Naive thymus-derived CD4-positive, alpha-beta T cell (primary cell): ENCODE data around the gene PI4KA. TPM values are rescaled to one million over a fixed set of nuclear protein-coding genes. Genes with fewer than 3 reads are reported as not detected.
A peak's percentile ranks its signal among the peaks of the same experiment; 100 is the strongest.

ENCODE experiments used
- ATAC-seq: fragments of 150-1000 bp; cut with Tn5 transposase; 2 replicates; pipeline ENCODE4 v1.10.0; 2021; ENCODE audit warnings: mild to moderate bottlenecking, moderate library complexity
- CTCF ChIA-PET: fragments of 350-600 bp; sonication (Branson Sonifier 250); formaldehyde crosslinking; loops from one replicate; lab custom pipeline; 2021; ENCODE audit warnings: antibody characterized with exemption; lab: Charles Lee
- POLR2A ChIA-PET: fragments of 350-600 bp; sonication (Branson Sonifier 250); formaldehyde crosslinking; loops from one replicate; lab custom pipeline; 2021; ENCODE audit warnings: antibody characterized with exemption, inconsistent platforms; lab: Charles Lee
- DNase-seq, 9 donors: peaks; one replicate each; pipeline versions ENCODE4 v3.0.0 to v3.0.0-alpha.2; 2020 to 2022; ENCODE audit warnings: mixed read lengths in 1 of 9
- H3K27ac ChIP-seq: one replicate; pipeline ENCODE4 v1.7.0; 2013; ENCODE audit warnings: mild to moderate bottlenecking, low read depth, low read length, moderate library complexity
- H3K27me3 ChIP-seq, 2 donors: one replicate each; pipeline ENCODE4 v1.7.0; 2013; ENCODE audit warnings: low read length in 2 of 2, mild to moderate bottlenecking in 2 of 2, moderate library complexity in 2 of 2; ENCODE audit not compliant: control insufficient read depth in 2 of 2, insufficient read depth in 2 of 2
- H3K36me3 ChIP-seq, 3 experiments: 1 replicate in 2 of 3; 2 replicates in 1 of 3; pipeline ENCODE4 v1.7.0; 2013; ENCODE audit warnings: low read length in 3 of 3, mild to moderate bottlenecking in 3 of 3, moderate library complexity in 1 of 3; ENCODE audit not compliant: insufficient read depth in 3 of 3, control insufficient read depth in 2 of 3
- H3K4me1 ChIP-seq, 2 donors: one replicate each; pipeline ENCODE4 v1.7.0; 2013; ENCODE audit warnings: low read length in 2 of 2, mild to moderate bottlenecking in 2 of 2, moderate library complexity in 1 of 2; ENCODE audit not compliant: control insufficient read depth in 2 of 2, insufficient read depth in 2 of 2
- H3K4me3 ChIP-seq: 2 replicates; pipeline ENCODE4 v1.7.0; 2013; ENCODE audit warnings: mild to moderate bottlenecking, low read length
- H3K9me3 ChIP-seq, 3 experiments: 1 replicate in 2 of 3; 2 replicates in 1 of 3; pipeline ENCODE4 v1.7.0; 2013; ENCODE audit warnings: low read length in 3 of 3; ENCODE audit not compliant: control insufficient read depth in 2 of 3
- H3K27ac Mint-ChIP-seq, 9 donors: one replicate each; pipeline ENCODE4 v1.8.0; 2020 to 2022; ENCODE audit warnings: mixed read lengths in 9 of 9, mild to moderate bottlenecking in 8 of 9, moderate library complexity in 5 of 9, inconsistent platforms in 2 of 9
- H3K27me3 Mint-ChIP-seq, 5 donors: one replicate each; pipeline ENCODE4 v1.8.0; 2021 to 2022; ENCODE audit warnings: mixed read lengths in 5 of 5, mild to moderate bottlenecking in 1 of 5
- H3K36me3 Mint-ChIP-seq, 5 donors: one replicate each; pipeline ENCODE4 v1.8.0; 2020 to 2022; ENCODE audit warnings: mixed read lengths in 5 of 5, mild to moderate bottlenecking in 3 of 5, inconsistent platforms in 1 of 5
- H3K4me1 Mint-ChIP-seq, 7 donors: one replicate each; pipeline ENCODE4 v1.8.0; 2020 to 2022; ENCODE audit warnings: mixed read lengths in 7 of 7, mild to moderate bottlenecking in 3 of 7, inconsistent platforms in 1 of 7
- H3K4me3 Mint-ChIP-seq, 10 donors: one replicate each; pipeline ENCODE4 v1.8.0; 2020 to 2022; ENCODE audit warnings: mild to moderate bottlenecking in 10 of 10, mixed read lengths in 10 of 10, moderate library complexity in 6 of 10, inconsistent platforms in 2 of 10
- H3K9me3 Mint-ChIP-seq, 11 donors: one replicate each; pipeline ENCODE4 v1.8.0; 2020 to 2022; ENCODE audit warnings: mixed read lengths in 11 of 11, mild to moderate bottlenecking in 4 of 11, inconsistent platforms in 1 of 11, moderate library complexity in 1 of 11
- intact Hi-C, 2 donors: fragments of 100-400 bp; cut with micrococcal nuclease; formaldehyde crosslinking; loops; one replicate each; pipeline ENCODE4 v1.15.1; 2023
- polyA plus RNA-seq, 2 donors: library from polyadenylated mRNA; unstranded; fragments of 300-500 nt; fragmentation: Illumina TruSeq; gene quantifications; one replicate each; pipeline ENCODE4 v1.2.3, GENCODE V29; 2021
- total RNA-seq, 6 experiments: library from RNA in 5 of 6; stranded (reverse) in 5 of 6; gene quantifications; 1 replicate in 5 of 6; 2 replicates in 1 of 6; pipeline ENCODE4 v1.2.3 and lab custom pipeline; 2021 to 2026

Gene PI4KA
- total and polyA plus RNA-seq, 7 experiments from 2014 or later: 40.1 to 181 (median 156) TPM

DNA sequence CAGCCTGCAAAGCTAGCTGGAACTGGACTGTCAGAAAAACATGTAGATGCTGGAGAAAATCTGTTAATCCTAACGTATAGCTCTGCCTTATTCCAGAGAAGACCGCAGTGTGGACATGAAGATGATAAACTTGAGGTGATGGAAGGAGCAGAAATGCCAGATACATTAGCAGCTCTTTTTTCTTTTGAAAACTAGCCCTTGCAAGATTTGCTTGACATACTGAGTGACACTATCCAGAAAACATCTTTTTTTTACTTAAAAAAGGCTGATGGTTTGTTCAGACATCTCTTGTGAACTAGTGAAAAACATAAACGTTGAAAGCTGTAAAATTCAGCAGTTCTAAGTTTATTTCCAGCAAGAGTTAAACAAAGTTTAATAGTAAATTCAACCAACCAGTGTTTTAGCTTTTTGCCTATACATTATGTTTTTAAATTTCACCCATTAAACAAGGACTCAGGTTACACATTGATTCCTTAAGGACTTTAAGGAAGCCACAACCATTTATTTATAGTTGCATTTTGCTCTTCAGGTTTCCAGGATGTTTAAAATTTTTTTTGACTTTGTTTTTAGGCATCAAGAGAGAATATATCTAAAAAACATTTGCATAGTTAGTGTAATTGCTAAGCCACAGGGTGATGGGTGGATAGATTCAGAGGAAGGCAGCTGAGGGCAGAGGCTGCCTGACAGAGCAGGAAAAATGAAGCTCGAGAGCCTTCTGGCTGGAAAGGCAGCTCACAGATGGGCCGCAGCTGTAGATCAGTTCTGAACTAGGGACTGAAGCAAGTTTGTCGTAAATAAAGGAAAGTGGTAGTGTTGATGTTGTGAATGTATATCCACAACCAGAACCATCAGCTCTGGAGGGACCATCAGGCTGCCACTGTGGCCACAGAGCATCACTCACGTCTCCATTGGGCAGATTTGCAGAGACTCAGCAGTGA lies 9.7 kb upstream of the PI4KA start:
- DNase-seq (no peak), ATAC-seq (no peak)
- no peaks in the 10 kb centered on the region for H3K27me3 Mint-ChIP-seq
- H3K9me3 Mint-ChIP-seq: no peaks in the 10 kb centered on the region
- no peaks in the 10 kb centered on the region for H3K4me1 ChIP-seq
- H3K27ac ChIP-seq: no peak overlapping the region
- ChIA-PET POLR2A (no interaction called here), CTCF (interaction anchor here (1.0 kb wide), 1 partner anchor 84 kb away, joined by 3 read pairs; no protein-coding TSS in a partner anchor)
- H3K36me3 ChIP-seq: peaks cover 0 to 24% (median 7%) of the 10 kb centered on the region in 3 experiments
- H3K9me3 ChIP-seq: no peaks in the 10 kb centered on the region
- no peak overlapping the region for H3K4me3 ChIP-seq
- intact Hi-C loops: no loop called here
- H3K36me3 Mint-ChIP-seq: peaks cover 4 to 30% (median 15%) of the 10 kb centered on the region in 5 donors
- no peak overlapping the region for H3K4me3 Mint-ChIP-seq
- peak overlapping the region in 6 of 9 donors; percentile 8 to 63 (median 28) for H3K27ac Mint-ChIP-seq
- peaks cover 7 to 32% (median 31%) of the 10 kb centered on the region in 7 donors for H3K4me1 Mint-ChIP-seq
- no peaks in the 10 kb centered on the region for H3K27me3 ChIP-seq

DNA sequence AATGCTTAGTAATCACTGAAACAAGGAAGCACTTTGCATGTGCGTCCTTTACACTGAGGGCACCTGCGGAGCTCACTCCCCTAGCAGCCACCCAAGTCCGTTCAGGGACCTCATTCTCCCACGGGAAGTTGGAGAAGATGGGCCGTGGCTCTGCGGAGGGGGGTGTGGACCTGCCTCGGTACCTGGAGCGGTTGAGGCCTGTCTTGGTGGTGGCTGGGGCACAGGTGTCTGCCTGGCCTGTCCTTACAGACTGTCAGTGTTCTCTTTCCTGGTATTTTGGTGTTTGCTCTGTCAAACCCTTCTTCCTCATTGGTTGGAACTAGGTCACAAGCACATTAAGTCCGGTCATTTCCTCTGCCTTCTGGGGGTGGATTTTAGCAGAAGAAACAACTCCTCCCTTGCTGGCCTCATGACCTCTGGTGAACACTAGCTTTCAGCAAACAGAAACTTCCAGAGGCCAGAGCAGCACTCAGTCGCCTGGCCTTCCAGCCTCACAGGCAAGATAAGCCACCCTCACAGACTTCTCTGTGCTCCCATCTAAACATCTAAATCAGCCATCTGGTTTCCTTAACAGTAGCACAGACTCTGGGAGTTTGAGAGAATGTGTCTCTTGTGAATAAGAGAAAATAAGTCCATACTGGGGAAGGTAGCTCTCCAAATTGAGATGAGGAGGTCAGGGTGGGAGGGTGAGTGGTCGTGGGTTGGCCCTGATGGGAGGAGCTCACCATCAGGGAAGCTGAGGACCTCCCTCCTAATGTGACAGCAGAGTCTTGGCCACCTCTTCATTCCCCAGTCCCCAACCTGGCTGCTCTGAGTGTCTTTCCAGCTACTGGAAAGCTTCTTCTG lies 8.8 kb upstream of the PI4KA start:
- Mint-ChIP-seq H3K27ac (peak overlapping the region in 4 of 9 donors; percentile 45 to 79 (median 62)), H3K27me3 (no peaks in the 10 kb centered on the region), H3K36me3 (peaks cover 4 to 27% (median 14%) of the 10 kb centered on the region in 5 donors), H3K4me1 (peaks cover 10 to 41% (median 35%) of the 10 kb centered on the region in 7 donors), H3K4me3 (peak overlapping the region in 1 of 10 donors; percentile 30), H3K9me3 (no peaks in the 10 kb centered on the region)
- Histone ChIP-seq H3K27me3 (no peaks in the 10 kb centered on the region), H3K27ac (no peak overlapping the region), H3K4me3 (no peak overlapping the region), H3K4me1 (no peaks in the 10 kb centered on the region), H3K9me3 (no peaks in the 10 kb centered on the region), H3K36me3 (peaks cover 0 to 26% (median 7%) of the 10 kb centered on the region in 3 experiments)
- DNase-seq: no peak
- POLR2A ChIA-PET: no interaction called here
- CTCF ChIA-PET: interaction anchor here (1.0 kb wide), 1 partner anchor 84 kb away, joined by 3 read pairs; no protein-coding TSS in a partner anchor
- intact Hi-C loops: no loop called here
- peak; percentile 91 for ATAC-seq

- Mint-ChIP-seq H3K27ac (peak overlapping the region in 4 of 9 donors; percentile 36 to 73 (median 49)), H3K36me3 (peaks cover 4 to 27% (median 19%) of the 10 kb centered on the region in 5 donors), H3K27me3 (no peaks in the 10 kb centered on the region), H3K4me1 (peaks cover 14 to 47% (median 39%) of the 10 kb centered on the region in 7 donors), H3K4me3 (peak overlapping the region in 1 of 10 donors; percentile 40), H3K9me3 (no peaks in the 10 kb centered on the region)
- POLR2A ChIA-PET: no interaction called here
- Histone ChIP-seq H3K27me3 (no peaks in the 10 kb centered on the region), H3K36me3 (peaks cover 0 to 26% (median 7%) of the 10 kb centered on the region in 3 experiments), H3K9me3 (no peaks in the 10 kb centered on the region), H3K4me3 (no peak overlapping the region), H3K27ac (no peak overlapping the region), H3K4me1 (no peaks in the 10 kb centered on the region)
- CTCF ChIA-PET: no interaction called here
- intact Hi-C loops: no loop called here
- no peak for DNase-seq
- ATAC-seq: no peak
These were observed 8.1 kb upstream of the PI4KA start for GRCh38 chr22:20866736-20867135.

- H3K27ac Mint-ChIP-seq: peak overlapping the region in 2 of 9 donors; percentile 26 to 52
- no peak overlapping the region for H3K4me3 Mint-ChIP-seq
- Histone ChIP-seq H3K4me3 (no peak overlapping the region), H3K27ac (no peak overlapping the region), H3K36me3 (peaks cover 0 to 25% (median 7%) of the 10 kb centered on the region in 3 experiments), H3K4me1 (no peaks in the 10 kb centered on the region), H3K9me3 (no peaks in the 10 kb centered on the region), H3K27me3 (no peaks in the 10 kb centered on the region)
- ChIA-PET CTCF (interaction anchor here (0.6 kb wide), 2 partner anchors 56 to 149 kb away, joined by 3 to 4 read pairs; partner anchors contain the start of gene P2RX6), POLR2A (interaction anchor here (0.6 to 0.7 kb wide), 2 partner anchors 57 to 1236 kb away, joined by 3 read pairs; no protein-coding TSS in a partner anchor)
- DNase-seq (no peak), ATAC-seq (no peak)
- peaks cover 4 to 25% (median 19%) of the 10 kb centered on the region in 5 donors for H3K36me3 Mint-ChIP-seq
- H3K9me3 Mint-ChIP-seq: no peaks in the 10 kb centered on the region
- peaks cover 14 to 51% (median 42%) of the 10 kb centered on the region in 7 donors for H3K4me1 Mint-ChIP-seq
- intact Hi-C loops: no loop called here
- H3K27me3 Mint-ChIP-seq: no peaks in the 10 kb centered on the region
These were observed 7.3 kb upstream of the PI4KA start for GRCh38 chr22:20865875-20866445.

DNA sequence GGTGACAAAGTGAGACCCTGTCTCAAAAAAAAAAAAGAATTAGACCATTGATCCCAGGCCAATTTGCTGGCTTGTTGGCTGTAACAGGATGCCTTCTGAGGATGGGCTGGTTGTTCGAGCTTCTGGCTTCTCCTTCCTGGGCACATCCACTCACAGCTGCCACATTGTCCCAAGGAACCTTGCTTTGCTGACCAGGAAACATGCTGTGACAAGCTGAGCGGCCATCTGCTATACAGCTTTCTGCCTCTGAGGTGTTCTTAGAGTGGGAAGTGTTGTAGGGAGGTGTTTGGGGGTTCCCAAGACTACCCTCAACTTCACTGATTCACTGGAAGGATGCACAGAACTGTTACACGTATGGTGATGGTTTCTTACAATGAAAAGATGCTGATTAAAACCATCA lies 6.7 kb upstream of the PI4KA start:
- ChIA-PET POLR2A (interaction anchor here (0.6 kb wide), 1 partner anchor 57 kb away, joined by 3 read pairs; no protein-coding TSS in a partner anchor), CTCF (interaction anchor here (0.6 kb wide), 2 partner anchors 56 to 150 kb away, joined by 3 to 4 read pairs; partner anchors contain the start of gene P2RX6)
- Mint-ChIP-seq H3K4me3 (no peak overlapping the region), H3K27ac (no peak overlapping the region), H3K9me3 (no peaks in the 10 kb centered on the region), H3K27me3 (no peaks in the 10 kb centered on the region), H3K36me3 (peaks cover 4 to 24% (median 19%) of the 10 kb centered on the region in 5 donors), H3K4me1 (peaks cover 16 to 57% (median 48%) of the 10 kb centered on the region in 7 donors)
- DNase-seq (no peak), ATAC-seq (no peak)
- Histone ChIP-seq H3K9me3 (no peaks in the 10 kb centered on the region), H3K36me3 (peaks cover 0 to 19% (median 1%) of the 10 kb centered on the region in 3 experiments), H3K27me3 (no peaks in the 10 kb centered on the region), H3K4me3 (no peak overlapping the region), H3K27ac (no peak overlapping the region), H3K4me1 (no peaks in the 10 kb centered on the region)
- intact Hi-C loops: no loop called here
